Measurements from ENCODE around the gene RADIL.

RADIL gene

DNA sequence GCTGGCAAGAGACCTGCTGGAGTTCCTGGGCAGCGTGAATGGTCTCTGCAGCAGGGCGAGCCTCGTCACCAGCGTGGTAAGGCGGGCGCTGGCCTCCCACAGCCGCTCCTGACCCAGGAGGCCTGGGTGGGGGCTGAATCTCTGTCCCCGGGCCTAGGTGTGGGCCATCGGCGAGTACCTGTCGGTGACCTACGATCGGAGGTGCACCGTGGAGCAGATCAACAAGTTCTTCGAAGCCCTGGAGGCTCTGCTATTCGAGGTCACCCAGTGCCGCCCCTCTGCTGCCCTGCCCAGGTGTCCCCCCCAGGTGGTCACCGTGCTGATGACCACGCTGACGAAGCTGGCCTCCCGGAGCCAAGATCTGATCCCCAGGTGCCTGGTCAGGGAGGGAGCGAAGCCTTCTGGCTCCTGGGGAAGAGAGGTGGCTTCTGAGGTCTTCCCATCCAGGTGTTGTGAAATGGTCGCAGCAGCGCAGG is 93.0 kb downstream of the RADIL start:
- no peak for DNase-seq

DNA sequence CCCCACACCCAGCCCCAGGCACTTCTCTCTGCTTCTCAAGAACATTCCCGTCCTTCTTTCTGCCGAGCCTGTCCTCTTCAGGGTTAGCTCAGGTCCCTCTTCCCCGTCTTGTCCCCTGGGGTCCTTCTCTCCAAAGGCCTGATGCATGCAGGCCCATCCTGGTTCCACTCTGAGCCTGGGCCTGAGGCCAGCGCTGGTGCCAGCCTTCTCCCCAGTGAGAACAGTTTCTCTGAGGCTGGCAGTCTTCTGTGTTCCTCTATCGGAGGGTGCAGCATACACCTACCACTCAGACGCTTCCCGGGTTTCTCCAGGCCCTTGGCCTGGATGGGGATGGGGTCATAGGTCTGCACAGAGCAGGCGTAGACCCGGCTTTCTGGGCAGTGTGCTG is 93.4 kb downstream of the RADIL start:
- DNase-seq: no peak

DNA sequence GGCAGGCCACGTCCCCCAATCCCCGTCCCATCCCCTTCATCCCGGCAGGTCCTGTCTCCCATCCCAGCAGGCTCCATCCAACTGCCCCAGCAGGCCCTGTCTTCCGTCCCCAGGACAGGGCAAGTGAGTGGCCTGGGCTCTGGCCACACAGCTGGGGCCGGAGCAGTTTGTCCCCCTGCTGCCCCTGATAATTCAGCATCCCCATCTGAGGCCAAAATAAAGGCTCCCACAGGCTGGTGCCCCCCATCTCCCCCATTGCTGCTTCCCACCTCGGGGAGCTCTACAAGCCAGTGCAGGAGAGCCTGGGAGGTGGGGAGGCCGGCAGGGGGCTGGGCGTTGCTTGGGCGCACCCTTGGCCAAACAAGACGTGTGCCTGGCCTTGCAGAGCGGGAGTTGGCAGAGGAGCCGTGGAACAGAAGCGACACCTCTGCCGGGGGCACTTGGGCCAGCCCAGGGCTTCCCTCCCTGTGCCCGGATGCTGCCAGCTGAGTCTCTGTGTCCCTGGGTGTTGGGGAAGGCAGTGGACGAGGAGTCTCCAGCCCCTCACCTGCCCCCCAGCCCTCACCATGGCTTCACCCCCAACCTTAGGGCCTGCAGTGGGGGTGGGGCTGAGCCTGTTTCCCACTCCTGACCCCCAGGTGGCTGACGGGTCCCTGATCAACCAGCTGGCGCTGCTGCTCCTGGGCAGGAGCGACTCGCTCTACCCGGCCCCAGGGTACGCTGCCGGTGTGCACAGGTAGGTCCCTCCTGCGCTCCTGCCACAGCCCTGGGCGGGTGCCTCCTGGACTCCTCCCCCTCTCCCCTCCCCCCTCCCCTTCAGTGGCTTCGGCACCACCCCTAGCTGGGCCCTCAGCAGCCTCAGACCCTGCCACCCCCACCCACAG is 94.1 kb downstream of the RADIL start:
- no peak for DNase-seq

DNA sequence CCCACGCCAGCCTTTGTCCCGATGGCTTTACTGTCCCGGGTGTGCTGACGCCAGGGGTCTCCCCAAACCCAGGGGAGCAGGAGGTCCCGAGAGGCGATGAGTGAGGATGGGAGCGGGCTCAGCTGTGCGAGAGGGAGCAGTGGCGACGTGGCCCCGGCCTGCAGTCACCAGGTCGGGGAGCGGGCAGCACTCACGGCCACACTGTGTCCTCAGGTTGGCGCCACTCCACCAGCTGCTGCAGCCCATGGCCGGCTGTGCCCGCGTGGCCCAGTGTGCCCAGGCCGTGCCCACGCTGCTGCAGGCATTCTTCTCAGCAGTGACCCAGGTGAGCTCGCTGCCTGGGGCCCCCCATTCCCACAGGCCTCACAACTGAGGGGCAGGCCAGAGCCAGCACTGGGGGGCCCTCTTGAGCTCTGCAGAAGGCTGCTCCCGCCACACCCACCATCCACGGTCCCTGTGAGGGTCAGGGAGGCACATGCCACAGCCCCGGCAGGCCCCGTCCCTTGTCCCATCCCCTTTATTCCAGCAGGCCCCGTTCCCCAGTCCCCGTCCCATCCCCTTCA is 94.8 kb downstream of the RADIL start:
- DNase-seq: no peak

DNA sequence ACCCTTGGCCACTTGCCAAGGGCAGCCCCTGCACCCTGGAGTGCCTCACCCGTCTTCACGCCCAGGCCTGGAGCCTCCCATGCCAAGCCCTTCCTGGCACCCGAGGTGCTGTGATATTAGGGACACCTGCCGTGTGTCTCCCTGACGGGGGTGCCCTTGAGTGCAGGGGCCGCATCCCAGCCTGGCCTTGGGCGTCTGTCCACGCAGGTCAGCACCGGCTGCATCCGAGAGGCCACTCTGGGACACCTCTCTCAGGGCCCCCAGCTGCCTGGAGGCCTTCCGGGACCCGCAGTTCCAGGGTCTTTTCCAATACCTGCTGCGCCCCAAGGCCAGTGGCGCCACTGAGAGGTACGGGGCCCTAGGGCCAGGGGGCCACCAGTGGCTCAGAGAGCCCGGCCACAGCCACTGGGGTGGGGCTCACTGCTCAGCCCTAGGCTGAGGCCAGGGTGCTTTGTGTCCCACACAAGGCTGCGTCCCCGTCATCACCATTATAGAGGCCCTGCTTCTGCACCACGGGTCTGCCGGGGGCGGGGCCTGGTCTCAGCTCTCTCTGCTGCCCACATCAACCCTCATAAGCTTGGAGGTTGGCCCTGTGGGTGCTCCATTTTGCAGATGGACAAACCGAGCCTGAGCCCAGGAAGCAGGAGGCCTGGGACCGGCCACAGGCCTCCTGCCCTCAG is 95.4 kb downstream of the RADIL start:
- no peak for DNase-seq

DNA sequence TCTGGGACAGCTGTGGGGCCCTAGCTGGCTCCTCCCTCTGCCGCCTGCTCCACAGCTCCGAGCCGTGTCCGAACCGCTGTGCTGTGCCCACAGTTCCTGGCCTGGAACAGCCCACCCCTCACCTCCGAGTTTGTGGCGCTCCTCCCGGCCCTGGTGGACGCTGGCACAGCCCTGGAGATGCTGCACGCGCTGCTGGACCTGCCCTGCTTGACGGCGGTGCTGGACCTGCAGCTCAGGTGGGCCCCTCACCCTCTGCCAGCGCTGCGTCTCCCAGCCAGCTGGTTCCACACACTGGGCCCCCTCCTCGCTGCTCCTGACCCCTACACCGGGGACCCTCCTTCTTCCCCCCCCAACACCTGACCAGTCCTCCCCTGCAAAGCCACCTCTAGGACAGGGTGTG is 96.0 kb downstream of the RADIL start:
- DNase-seq: no peak

DNA sequence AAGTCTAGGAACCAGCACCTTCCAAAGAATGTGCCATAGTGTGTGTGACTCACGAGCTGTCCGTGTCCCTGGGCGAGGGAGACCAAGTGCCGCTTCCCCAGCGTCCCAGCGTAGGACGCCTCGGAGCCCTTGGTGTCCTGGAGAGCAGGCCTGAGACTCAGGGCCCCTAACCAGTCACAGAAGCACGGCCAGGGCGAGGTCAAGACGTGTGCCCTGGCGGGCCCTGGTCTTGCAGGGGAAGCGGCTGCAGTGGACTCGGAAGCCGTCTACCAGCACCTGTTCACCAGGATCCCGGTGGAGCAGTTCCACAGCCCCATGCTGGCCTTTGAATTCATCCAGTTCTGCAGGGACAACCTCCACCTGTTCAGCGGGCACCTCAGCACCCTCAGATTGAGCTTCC is 97.5 kb downstream of the RADIL start:
- DNase-seq: no peak

DNA sequence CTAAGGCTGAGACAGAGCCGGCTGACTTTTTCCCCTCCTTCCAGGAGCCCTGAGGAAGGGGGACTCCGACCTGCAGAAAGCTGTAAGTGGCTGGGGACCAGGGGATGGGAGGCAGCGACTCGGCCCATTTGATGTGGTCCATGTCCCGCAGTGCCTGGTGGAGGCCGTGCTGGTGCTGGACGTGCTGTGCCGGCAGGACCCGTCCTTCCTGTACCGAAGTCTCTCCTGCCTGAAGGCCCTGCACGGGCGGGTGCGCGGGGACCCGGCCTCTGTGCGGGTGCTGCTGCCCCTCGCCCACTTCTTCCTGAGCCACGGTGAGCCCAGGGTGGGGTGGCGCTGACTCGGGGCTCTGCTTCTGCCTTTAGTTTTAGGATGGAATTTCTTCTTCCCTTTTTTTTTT is 98.1 kb downstream of the RADIL start:
- no peak for DNase-seq

DNA sequence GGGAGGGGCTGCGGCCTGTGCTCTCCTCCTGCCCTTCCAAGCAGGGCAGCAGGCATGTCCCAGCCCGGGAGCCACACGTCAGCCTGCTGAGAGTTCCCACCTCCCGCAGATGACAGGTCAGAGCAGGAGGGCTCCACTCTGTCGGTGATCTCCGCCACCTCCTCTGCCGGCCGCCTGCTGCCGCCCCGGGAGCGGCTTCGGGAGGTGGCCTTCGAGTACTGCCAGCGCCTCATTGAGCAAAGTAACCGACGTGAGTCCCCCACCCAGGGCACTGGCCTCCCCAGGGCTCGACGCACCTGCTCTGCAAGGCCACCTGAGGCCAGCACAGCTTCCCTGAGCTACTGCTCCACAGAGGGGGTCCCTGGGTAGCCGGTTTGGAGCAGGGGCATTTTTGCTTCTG is 98.7 kb downstream of the RADIL start:
- no peak for DNase-seq

DNA sequence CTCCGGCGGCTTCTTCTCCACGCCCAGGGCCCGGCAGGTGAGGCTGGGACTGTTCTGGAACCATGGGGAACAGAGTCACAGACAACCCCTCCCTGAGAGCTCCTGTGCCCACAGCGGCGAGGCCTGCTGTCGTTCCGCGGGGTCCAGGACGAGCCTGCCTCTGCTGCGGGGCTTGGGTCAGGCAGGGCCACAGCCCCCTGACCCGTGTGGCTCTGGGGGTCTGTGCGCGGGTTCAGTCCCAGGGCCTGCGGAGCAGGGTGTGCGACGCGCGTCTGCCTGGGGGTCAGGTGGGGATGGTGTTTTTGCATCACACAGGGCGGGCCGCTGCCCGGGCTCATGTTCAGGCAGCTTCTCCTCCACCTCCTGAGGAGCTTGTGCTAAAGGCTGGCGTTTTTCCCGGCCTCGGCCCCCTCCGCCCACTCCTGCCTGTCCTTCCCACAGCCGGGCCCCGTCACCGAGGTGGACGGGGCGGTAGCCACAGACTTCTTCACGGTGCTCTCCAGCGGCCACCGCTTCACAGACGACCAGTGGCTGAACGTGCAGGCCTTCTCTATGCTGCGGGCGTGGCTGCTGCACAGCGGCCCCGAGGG is 99.7 kb downstream of the RADIL start:
- no peak for DNase-seq

DNA sequence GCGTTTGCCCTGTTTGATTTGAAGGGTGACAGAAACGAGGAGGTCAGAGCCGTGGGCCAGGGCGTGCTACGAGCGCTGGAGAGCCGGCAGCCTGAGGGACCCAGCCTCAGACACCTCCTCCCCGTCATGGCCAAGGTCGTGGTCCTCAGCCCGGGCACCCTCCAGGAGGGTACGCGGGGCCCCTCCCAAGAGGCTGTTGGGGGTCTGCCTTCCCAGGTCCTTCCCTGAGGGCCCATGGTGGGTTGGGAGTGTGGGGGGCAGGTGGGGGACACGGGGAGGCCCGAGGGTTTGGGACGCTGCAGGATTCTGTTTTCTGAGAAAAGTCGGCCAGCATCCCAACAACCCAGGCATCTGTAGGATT is 100.2 kb downstream of the RADIL start:
- no peak for DNase-seq

DNA sequence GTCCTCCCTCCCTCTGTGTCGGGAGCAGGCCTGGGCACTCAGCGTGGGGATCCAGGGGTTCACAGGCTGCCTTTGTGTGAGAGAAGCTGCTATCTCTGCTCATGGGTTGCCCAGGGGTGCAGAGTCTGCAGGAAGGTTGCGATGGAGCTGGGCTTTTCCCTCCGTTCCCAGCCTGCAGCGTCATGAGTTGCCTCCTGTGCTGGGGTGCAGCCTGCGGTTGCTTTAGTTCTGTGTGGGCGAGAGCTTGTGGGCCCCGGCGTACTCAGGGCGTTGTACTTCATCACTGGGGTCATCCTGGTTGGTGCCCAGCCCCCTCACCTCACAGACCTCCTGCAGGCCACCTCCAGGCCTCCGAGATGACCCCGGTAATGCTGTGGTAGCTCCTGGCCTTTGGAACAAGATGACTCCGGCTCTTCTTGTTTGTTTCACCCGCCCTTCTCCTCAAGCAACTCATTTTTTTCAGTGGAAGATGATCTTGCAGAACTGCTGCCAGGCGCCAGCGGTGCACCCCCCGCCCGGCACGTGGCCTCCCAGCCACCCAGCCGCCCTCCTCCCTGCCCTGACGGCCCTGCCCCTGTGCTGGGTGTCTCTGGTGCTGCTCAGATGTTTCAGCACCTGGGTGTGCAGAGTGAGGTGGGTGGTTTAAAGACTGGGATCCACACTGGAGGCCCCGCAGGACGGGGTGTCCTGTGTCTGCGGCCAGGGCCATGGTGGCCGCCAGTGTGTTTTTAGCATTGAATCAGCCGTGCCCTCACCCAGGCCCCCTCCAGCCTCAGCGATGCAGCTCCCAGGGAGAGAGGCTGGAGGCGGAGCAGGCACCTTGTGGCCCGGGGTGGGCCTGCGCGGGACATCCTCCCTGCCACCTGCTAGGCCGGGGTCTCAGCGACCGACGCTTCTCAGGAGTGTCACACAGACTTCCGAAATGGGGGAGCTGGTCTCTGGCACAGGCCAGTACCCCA is 100.9 kb downstream of the RADIL start:
- no peak for DNase-seq

DNA sequence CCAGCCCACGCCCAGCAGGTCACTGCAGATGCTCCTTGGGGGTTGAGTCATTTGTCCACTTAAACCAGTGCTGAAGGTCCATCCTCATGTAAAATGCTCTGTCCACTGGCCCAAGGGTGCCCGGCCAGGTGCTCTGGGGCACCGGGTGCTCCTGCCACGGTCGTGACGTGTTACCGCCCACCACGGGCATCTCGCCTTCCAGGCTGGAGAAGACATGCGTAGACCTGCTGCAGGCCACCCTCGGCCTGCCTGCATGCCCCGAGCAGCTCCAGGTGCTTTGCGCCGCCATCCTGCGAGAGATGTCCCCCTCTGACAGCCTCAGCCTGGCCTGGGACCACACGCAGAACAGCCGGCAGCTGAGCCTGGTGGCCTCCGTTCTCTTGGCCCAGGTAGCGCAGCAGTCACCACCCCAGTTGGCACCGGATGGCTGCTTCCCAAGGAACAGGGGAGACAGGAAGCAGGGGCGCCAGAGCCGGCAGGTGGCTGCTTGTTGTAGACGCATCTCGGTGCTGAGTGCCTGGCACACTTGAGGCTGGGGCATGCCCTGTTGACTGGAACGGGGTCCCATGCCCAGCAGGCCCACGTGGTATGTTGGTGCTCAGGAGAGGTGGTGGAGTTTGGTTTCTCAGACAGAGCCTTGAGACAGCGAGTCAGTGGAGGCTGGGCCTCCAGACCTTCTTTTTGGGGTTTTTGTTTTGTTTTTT is 102.0 kb downstream of the RADIL start:
- DNase-seq: no peak

DNA sequence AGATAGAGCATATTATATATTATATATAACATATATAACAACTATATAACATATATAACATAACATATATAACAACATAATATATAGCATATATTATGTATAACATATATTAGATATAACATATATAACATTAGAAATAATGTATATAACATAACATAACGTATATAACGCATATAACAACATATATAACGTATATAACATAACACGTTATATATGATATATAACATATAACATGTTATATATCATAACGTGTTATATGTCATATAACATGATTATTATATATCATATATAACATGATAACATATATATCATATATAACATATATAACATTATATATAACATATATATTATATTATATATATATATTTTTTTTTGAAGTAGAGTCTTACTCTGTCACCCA is 104.4 kb downstream of the RADIL start:
- DNase-seq: no peak

DNA sequence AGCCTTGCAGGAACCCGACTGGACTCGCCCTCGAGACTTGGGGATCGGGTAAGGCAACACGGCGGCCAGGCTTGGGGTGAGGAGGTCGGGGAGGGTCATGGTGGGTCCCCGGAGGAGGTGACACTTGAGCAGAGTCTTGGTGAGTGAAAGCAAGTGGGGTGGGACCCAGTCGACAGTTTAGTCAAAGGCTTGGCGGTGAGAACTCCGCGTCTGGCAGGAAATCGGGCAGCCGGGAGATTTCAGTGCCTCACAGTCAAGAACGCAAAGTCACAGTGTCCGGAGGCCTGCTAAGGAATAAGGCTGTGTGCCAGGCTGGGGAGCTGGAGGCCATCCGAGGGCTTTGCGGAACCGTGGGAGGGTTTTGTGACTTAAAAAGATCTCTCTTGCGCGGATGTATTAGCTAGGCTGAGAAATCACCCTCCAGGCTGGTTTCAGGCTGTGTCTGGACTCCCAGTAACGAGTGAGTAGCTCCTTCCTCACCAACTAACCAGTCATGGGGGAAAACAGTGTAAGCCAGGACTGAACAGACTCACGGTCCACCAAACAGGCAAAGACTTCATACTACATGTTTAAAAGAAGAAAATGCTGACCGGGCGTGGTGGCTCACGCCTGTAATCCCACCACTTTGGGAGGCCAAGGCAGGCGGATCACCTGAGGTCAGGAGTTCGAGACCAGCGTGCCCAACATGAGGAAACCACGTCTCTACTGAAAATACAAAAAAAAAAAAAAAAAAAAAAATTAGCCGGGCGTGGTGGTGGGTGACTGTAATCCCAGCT is 107.5 kb downstream of the RADIL start:
- DNase-seq: no peak

DNA sequence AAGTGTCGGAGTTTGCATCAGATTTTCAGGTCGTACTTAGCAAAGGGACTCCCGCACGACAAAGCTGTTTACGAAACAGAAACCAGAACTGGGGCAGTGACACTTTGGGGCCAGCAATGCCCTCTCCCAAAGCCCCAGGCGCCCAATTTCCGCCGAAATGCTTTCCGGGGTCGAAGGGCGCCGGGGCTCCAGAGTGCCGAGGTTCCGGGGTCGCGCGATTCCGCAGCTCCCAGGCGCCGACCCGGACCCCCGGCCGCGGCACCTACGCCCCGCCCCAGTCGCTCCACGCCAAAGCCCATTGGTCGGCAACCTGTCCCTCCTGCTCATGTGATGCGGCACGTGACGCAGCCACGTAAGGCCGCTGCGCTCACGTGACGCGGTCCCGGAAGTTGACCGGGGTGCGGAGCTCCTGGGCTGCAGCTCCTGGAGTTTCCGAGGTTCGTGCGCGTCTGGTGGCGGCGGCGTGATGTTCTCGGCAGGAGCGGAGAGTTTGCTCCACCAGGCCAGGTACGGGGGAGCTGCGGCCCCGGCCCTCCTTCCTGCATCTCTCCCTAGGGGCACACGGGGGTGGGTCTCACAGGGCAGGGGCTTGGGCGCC is 108.2 kb downstream of the RADIL start, which contains the start of gene AP5Z1:
Gene AP5Z1, plus strand, starts transcription at position 374 of the 598 bp plus-strand sequence. Its CDS starts 93 bp downstream, at position 467.
- peak; percentile 90 for DNase-seq

DNA sequence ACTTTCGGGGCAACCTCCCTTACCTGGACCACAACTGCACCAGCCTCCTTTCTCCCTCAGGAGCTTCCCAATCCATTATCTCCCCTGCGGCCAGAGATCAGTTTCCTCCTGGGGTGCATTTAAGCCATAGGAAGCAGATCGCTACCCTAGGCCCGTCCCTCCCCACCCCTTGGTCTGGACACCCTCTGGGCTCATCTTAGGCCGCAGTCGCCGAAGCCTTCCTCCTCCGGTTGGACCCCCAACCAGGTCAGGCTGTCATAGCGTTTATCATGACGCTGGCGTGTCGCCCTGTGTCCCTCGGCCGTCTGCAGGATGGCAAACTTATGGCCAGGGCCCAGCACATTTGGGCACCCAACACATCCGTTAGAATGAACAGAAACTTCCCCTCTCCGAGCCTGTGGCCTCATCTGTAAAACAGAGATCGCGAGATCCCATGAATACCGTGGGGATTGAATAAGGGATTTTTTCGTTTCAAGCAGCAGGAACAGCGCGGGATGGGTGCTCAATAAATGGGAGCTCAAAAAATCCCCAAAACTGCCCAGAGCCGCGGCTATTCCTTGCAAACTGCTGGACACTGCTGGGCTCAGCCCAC is 108.8 kb downstream of the RADIL start:
- DNase-seq: no peak

DNA sequence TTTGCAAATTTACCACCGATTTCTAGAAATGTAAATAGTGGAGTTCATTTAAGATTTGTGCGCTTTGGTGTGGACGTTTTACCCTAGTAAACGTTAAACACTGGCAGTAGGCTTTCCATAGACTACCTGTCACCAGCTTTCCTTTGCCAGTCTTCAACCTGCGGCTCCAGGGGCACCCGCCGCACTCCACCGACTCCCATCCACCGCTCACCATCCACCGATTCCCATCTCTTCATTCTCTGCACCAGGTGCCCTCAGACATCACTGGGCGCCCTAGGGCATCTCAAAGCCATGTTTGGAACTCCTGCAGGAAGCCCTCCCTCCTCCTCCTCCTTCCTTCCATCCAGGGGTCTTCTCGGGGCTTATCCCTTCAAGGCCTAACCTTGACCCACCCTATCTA is 109.5 kb downstream of the RADIL start:
- DNase-seq: no peak

DNA sequence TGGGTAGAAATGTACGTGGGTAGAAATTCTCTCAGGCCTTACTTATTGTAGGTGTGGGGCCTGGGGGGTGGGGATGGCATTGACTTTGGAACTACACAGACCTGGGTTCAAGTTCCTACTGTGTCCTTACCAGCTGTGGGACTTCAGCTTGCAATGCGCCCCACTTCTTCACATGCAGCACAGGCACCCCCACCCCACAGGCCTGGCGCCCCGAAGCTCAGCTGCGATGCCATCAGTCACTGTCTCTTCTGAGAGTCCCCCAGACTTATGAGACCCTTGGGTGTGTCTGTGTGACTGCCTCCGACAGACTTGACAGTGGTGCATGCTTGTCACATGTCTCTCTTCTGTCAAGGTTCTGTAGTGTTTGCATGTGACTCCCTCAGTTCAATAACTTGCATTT is 111.2 kb downstream of the RADIL start:
- no peak for DNase-seq

DNA sequence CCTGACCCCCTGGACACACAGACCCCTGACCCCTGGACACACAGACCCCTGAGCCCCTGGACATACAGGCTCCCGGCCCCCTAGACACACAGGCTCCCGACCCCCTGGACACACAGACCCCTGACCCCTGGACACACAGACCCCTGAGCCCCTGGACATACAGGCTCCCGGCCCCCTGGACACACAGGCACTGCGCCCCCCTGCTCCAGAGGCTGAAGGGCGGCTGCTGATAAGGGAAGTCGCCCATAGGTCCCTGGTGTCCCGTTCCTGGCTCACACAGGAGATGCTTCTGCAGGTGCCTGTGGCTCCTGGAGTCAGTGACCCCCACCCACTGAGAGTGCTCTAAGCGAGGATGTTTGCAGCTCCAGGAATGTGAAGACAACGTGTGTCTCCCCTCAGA is 111.8 kb downstream of the RADIL start:
- DNase-seq: no peak
